IMR-90 (cell line): Measurements from ENCODE around the gene CPNE1. TPM values are rescaled to one million over a fixed set of nuclear protein-coding genes. Genes with fewer than 3 reads are reported as not detected.

Experiments
- ATAC-seq: fragments of 200-7000 bp; cut with Tn5 transposase; 2 replicates; pipeline ENCODE4 v1.9.1; 2020; ENCODE audit warnings: low read depth, mild to moderate bottlenecking, moderate library complexity
- BruUV-seq: library from RNA; stranded (reverse); fragments of 400-500 nt; replicated peaks from 2 replicates; lab custom pipeline; 2021; lab: Mats Ljungman, UMichigan
- CTCF ChIA-PET: fragments of 300-600 bp; formaldehyde crosslinking; extraction: SDS; loops from one replicate; lab custom pipeline; 2021; ENCODE audit warnings: antibody characterized with exemption; lab: Yijun Ruan, JAX
- POLR2A ChIA-PET: fragments of 300-600 bp; sonication (Branson Sonifier 250); formaldehyde crosslinking; loops from one replicate; lab custom pipeline; 2022; ENCODE audit warnings: antibody characterized with exemption; ENCODE audit not compliant: unreplicated experiment; lab: Charles Lee
- DNase-seq: peaks from one replicate; pipeline ENCODE4 v3.0.0; 2013
- H2AFZ ChIP-seq: replicated peaks from 2 replicates; pipeline ENCODE3; 2013; ENCODE audit warnings: low read length, mild to moderate bottlenecking; ENCODE audit not compliant: poor library complexity
- H2AK5ac ChIP-seq: 2 replicates; pipeline ENCODE4 v1.6.1; 2013; ENCODE audit warnings: low read depth, low read length, inconsistent platforms
- H2AK9ac ChIP-seq: replicated peaks from 2 replicates; pipeline ENCODE3; 2013; ENCODE audit warnings: mild to moderate bottlenecking, low read depth, low read length, moderate library complexity; ENCODE audit not compliant: poor library complexity
- H2BK120ac ChIP-seq: 2 replicates; pipeline ENCODE4 v1.6.1; 2013; ENCODE audit warnings: low read depth, low read length, inconsistent platforms
- H2BK15ac ChIP-seq: 3 replicates; pipeline ENCODE4 v1.6.1; 2013; ENCODE audit warnings: low read depth, low read length, inconsistent platforms
- H2BK20ac ChIP-seq: 2 replicates; pipeline ENCODE4 v1.6.1; 2013; ENCODE audit warnings: low read depth, mild to moderate bottlenecking, inconsistent platforms, low read length, moderate library complexity
- H2BK5ac ChIP-seq: 2 replicates; pipeline ENCODE4 v1.6.1; 2013; ENCODE audit warnings: mild to moderate bottlenecking, low read depth, low read length, inconsistent platforms; ENCODE audit not compliant: poor library complexity, severe bottlenecking
- H3K14ac ChIP-seq: replicated peaks from 2 replicates; pipeline ENCODE4 v1.6.1; 2013; ENCODE audit warnings: low read depth, low read length, inconsistent platforms
- H3K18ac ChIP-seq: 2 replicates; pipeline ENCODE4 v1.6.1; 2013; ENCODE audit warnings: low read depth, low read length, control low read depth
- H3K23ac ChIP-seq: 2 replicates; pipeline ENCODE4 v1.6.1; 2013; ENCODE audit warnings: low read depth, low read length, inconsistent platforms
- H3K27ac ChIP-seq: 2 replicates; pipeline ENCODE4 v1.5.1; 2013; ENCODE audit warnings: mild to moderate bottlenecking, control low read depth, low read length; ENCODE audit not compliant: insufficient read depth
- H3K27me3 ChIP-seq: 2 replicates; pipeline ENCODE4 v1.6.1; 2013; ENCODE audit warnings: low read length; ENCODE audit not compliant: control insufficient read depth, insufficient read depth
- H3K36me3 ChIP-seq: 2 replicates; pipeline ENCODE4 v1.6.1; 2013; ENCODE audit warnings: low read length, mixed read lengths; ENCODE audit not compliant: control insufficient read depth, insufficient read depth
- H3K4ac ChIP-seq: 2 replicates; pipeline ENCODE4 v1.6.1; 2013; ENCODE audit warnings: low read depth, low read length, inconsistent platforms
- H3K4me1 ChIP-seq: 2 replicates; pipeline ENCODE4 v1.6.1; 2013; ENCODE audit warnings: low read length, mixed read lengths; ENCODE audit not compliant: control insufficient read depth, insufficient read depth
- H3K4me2 ChIP-seq: 2 replicates; pipeline ENCODE4 v1.6.1; 2013; ENCODE audit warnings: low read depth, mild to moderate bottlenecking, control low read depth, low read length, moderate library complexity
- H3K4me3 ChIP-seq: 2 replicates; pipeline ENCODE4 v1.5.1; 2013; ENCODE audit warnings: low read depth, mild to moderate bottlenecking, control low read depth, low read length, moderate library complexity; ENCODE audit not compliant: insufficient read depth
- H3K56ac ChIP-seq: 2 replicates; pipeline ENCODE4 v1.6.1; 2013; ENCODE audit warnings: low read length, inconsistent platforms; ENCODE audit not compliant: insufficient read depth; ENCODE audit errors: extremely low read depth
- H3K79me1 ChIP-seq, 2 experiments: 2 replicates each; pipeline ENCODE4 v1.6.1; 2013; ENCODE audit warnings: low read length in 2 of 2, inconsistent platforms in 1 of 2, low read depth in 1 of 2
- H3K9ac ChIP-seq: 2 replicates; pipeline ENCODE4 v1.6.1; 2013; ENCODE audit warnings: low read depth, low read length, control low read depth
- H3K9me1 ChIP-seq: 2 replicates; pipeline ENCODE4 v1.6.1; 2013; ENCODE audit warnings: low read length, inconsistent platforms; ENCODE audit not compliant: insufficient read depth
- H3K9me3 ChIP-seq: 2 replicates; pipeline ENCODE4 v1.6.1; 2013; ENCODE audit warnings: low read length; ENCODE audit not compliant: control insufficient read depth, insufficient read depth
- H4K20me1 ChIP-seq: 2 replicates; pipeline ENCODE4 v1.6.1; 2013; ENCODE audit warnings: low read length, inconsistent platforms; ENCODE audit not compliant: insufficient read depth
- H4K5ac ChIP-seq: 2 replicates; pipeline ENCODE4 v1.6.1; 2013; ENCODE audit warnings: mild to moderate bottlenecking, low read depth, low read length, control low read depth
- H4K8ac ChIP-seq, 2 experiments: 2 replicates each; pipeline ENCODE4 v1.6.1; 2013; ENCODE audit warnings: low read depth in 2 of 2, low read length in 2 of 2, control low read depth in 1 of 2, inconsistent platforms in 1 of 2
- H4K91ac ChIP-seq: 2 replicates; pipeline ENCODE4 v1.6.1; 2013; ENCODE audit warnings: low read depth, low read length, inconsistent platforms; ENCODE audit not compliant: insufficient read depth
- CEBPB ChIP-seq: IDR thresholded peaks from 2 replicates; pipeline ENCODE4 v1.6.1; 2012; ENCODE audit warnings: low read depth, low read length, improper control_type of control experiment
- RAD21 ChIP-seq: IDR thresholded peaks from 2 replicates; pipeline ENCODE4 v1.6.1; 2012; ENCODE audit warnings: low read length, improper control_type of control experiment
- WGBS, 2 experiments: methylation state at CpG; one replicate each; pipeline versions ENCODE4 v1.1.5 to v1.1.7; 2013; ENCODE audit warnings: missing lambda C conversion rate in 2 of 2; ENCODE audit not compliant: insufficient read length in 1 of 2; ENCODE audit errors: extremely low coverage in 2 of 2; 5-methylcytosine and 5-hydroxymethylcytosine counted together
- dilution Hi-C: fragments of 300-500 bp; cut with HindIII; formaldehyde crosslinking; loops from one replicate; pipeline ENCODE4 v1.14.3; 2018; ENCODE audit warnings: low sequenced_read_pairs; ENCODE audit not compliant: unreplicated experiment
- in situ Hi-C: fragments of 300-500 bp; cut with MboI; formaldehyde crosslinking; loops from 3 replicates; pipeline ENCODE4 v1.14.3; 2019; ENCODE audit warnings: low sequenced_read_pairs, inconsistent platforms, mixed read lengths
- intact Hi-C: fragments of 100-400 bp; cut with micrococcal nuclease; formaldehyde crosslinking; loops from 2 replicates; pipeline ENCODE4 v1.10.0; 2022
- polyA plus RNA-seq, 3 experiments: library from polyadenylated mRNA; depleted of rRNA; stranded (reverse); fragments of >200 nt; gene quantifications; 2 replicates each; pipeline ENCODE4 v1.2.3, GENCODE V29; 2012; ENCODE audit warnings: low replicate concordance in 1 of 3
- total RNA-seq: library from RNA; depleted of rRNA; stranded (reverse); fragments of >200 nt; gene quantifications from 2 replicates; pipeline ENCODE4 v1.2.3, GENCODE V29; 2012

Gene CPNE1
- total and polyA plus RNA-seq, 2 of the 4 experiments (the other 2 are of a cell fraction) = 163 to 165 TPM

DNA sequence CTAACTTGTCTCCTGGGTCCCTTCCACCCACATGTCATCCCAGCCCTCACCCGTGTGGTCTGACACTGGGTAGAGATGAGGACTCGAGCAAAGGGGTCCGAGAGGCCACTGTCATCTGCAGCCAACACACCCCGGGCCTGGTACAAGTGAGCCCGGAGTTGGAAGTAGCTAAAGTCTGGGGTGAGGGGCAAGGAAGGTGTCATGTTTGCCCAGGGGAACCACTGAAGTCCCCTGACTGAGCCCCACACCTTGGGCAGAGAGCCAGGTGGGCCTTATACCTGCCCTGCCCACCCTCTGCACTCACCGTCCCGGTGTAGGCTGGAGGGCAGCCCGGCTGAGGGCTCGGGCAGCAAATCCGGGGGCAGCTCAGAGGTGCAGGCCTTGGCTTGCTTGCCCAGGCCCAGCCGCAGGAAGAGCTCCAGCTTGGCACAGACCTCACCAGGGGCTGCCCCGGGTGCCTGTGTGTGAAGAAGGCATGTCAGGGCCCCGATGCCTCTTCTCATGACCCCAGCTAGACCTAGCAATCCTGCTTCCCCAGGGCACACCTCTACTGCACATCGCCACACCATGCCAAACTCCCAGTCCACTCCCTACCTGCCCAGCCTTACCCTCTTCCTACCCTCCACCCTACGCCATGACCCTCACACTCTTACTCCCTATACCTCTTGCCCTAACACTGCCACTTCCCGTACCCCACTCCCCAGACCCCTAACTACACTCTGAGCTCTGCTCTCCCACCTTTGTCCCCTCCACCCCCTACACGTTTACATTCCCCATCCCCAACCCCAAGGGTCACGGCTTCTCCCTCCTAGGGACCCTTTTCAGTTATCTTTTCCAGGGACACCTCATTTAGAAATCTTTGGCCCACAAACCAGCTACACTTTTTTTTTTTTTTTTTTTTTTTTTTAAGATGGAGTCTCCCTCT is 80.8 kb downstream of the CPNE1 start:
- H2BK120ac ChIP-seq = no peak overlapping the region
- H4K5ac ChIP-seq = no peak overlapping the region
- no peaks in the 10 kb centered on the region for H4K20me1 ChIP-seq
- H3K4ac ChIP-seq = no peak overlapping the region
- no peak overlapping the region for H2BK15ac ChIP-seq
- H3K4me3 ChIP-seq = no peak overlapping the region
- TF ChIP-seq RAD21 (no peak), CEBPB (no peak)
- no peak overlapping the region for H2AK5ac ChIP-seq
- H3K36me3 ChIP-seq = no peaks in the 10 kb centered on the region; the same call in 1 of the 2 replicates
- no peak overlapping the region for H3K23ac ChIP-seq
- no peak for ATAC-seq
- no TSS peak for BruUV-seq
- 97% methylated on average over 6 of the region's 18 CpGs; no CpG with 5 or more reads in 1 of the 2 experiments for WGBS, 2 experiments
- DNase-seq = no peak
- intact Hi-C loops = no loop called here
- H2AFZ ChIP-seq = no peak overlapping the region
- H3K9me1 ChIP-seq = no peaks in the 10 kb centered on the region
- no peak overlapping the region for H3K56ac ChIP-seq
- H3K9me3 ChIP-seq = no peaks in the 10 kb centered on the region
- H4K8ac ChIP-seq = no peak overlapping the region
- no peaks in the 10 kb centered on the region for H3K79me1 ChIP-seq
- CTCF ChIA-PET = no interaction called here
- peaks cover under 1% of the 10 kb centered on the region; the same call in 1 of the 2 replicates for H3K27me3 ChIP-seq
- in situ Hi-C loops = no loop called here
- dilution Hi-C loops = no loop called here
- H3K14ac ChIP-seq = no peak overlapping the region
- no peak overlapping the region for H2BK20ac ChIP-seq
- H2BK5ac ChIP-seq = no peak overlapping the region
- no peak overlapping the region for H3K4me2 ChIP-seq
- no peak overlapping the region for H3K27ac ChIP-seq
- no peaks in the 10 kb centered on the region for H3K4me1 ChIP-seq
- no peak overlapping the region for H3K9ac ChIP-seq
- no peak overlapping the region for H3K18ac ChIP-seq
- H2AK9ac ChIP-seq = no peak overlapping the region
- H4K91ac ChIP-seq = no peak overlapping the region
- POLR2A ChIA-PET = no interaction called here
